ENCODE data around the gene ERICH3. TPM values are rescaled to one million over a fixed set of nuclear protein-coding genes. Genes with fewer than 3 reads are reported as not detected.
A peak's percentile ranks its signal among the peaks of the same experiment; 100 is the strongest.

ERICH3 gene
- total RNA-seq, 1 donor from 2014 or later, result not detected

DNA sequence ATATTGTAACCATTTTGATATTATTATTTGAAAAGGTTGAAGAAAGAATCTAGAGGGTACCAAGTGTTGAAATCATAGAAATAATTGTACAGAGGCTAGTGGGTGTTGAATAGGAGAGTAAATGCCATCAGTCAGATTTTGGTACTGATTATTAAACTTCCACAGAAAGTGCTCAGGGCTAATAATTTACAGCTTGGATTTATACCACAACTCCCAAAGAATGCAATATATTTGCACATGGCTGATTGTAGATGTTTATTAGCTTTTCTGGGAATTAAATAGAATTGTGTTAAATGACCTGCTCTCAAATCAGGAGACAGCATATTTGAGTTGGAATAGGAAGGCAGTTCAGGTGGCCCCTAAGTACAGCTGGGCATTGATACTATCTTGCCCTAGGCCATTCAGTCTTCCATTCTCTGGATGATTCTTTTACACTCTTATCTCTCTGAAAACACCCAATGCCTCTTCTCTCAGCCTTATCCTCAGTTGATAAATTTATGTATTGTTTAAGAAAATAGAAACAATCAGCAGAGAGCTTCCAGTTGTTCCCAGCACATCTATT is 63.7 kb downstream of the ERICH3 start:
- Mint-ChIP-seq H3K36me3 (ENCODE audit: low read depth) (no peaks in the 10 kb centered on the region), H3K4me1 (ENCODE audit: low read depth) (no peaks in the 10 kb centered on the region), H3K27ac (no peak overlapping the region), H3K27me3 (ENCODE audit: low read depth) (no peaks in the 10 kb centered on the region), H3K4me3 (ENCODE audit: low read depth) (no peak overlapping the region), H3K9me3 (no peaks in the 10 kb centered on the region)
- no peak for DNase-seq (ENCODE audit: low spot score)
- intact Hi-C loops (cut with micrococcal nuclease), result no loop called here

DNA sequence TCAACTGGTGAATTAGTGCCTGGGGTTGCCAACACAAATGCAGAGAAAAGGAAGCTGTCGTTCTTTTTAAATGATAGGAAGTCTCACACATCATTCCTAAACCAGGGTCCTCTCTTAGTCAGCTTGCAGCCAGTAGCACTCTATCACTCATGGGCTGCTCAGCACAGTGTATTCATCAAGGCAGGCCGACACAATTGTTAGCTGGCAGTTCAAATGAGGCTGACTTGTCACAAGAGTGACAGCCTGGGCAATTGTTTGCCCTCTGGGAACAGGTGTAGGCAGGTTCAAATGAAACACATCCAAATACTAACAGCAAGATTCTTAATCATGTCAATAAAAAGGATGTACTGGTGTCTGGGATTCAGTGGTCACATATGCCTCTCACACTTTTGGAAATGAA is 76.9 kb downstream of the ERICH3 start:
- H3K36me3 Mint-ChIP-seq (ENCODE audit: low read depth), result no peaks in the 10 kb centered on the region
- no peaks in the 10 kb centered on the region for H3K4me1 Mint-ChIP-seq (ENCODE audit: low read depth)
- intact Hi-C loops (cut with micrococcal nuclease), result no loop called here
- no peak overlapping the region for H3K4me3 Mint-ChIP-seq (ENCODE audit: low read depth)
- H3K27me3 Mint-ChIP-seq (ENCODE audit: low read depth), result no peaks in the 10 kb centered on the region
- no peaks in the 10 kb centered on the region for H3K9me3 Mint-ChIP-seq
- DNase-seq (ENCODE audit: low spot score), result no peak
- no peak overlapping the region for H3K27ac Mint-ChIP-seq

DNA sequence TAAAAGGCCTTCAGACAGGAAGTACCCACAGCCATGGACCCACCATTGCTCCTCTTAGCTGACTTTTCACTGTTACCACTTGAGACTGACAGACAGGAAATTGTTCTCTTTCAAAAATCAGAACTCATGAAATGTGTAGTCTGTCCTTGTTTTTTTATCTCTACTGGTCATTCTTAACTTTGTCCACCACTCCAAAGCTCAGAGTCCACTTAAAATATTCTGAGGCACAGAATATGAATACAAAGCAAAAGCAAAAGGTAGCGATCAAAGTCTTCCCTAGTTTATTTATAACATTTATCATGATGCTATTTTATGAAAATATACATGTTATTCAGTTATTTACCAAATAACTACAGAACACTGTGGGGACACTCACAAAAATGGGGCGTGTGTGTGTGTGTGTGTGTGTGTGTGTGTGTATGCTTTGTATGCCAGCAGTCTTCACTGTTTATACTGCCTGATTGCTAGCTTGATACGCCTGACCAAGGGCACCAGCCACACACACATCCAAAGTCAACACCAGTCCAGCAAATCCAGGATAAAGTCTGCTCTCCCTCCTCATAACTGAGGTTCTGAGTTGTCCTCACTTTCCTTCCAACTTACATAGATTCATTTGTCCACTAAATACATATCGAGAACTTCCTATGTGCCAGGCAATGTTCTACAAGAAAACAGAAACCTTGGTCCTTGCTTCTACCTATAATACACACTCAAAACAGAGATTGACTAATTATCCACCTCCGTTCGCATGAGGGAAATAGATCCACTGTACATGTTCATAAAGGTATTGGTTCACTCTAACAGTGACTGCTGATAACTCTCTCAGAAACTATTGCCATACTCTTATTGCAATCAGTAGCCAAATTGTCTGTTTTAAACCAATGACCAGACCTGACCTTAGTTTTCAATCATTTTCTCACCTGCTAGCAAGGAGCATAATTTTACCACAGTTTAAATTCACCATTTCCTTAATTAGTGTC is 79.4 kb downstream of the ERICH3 start:
- intact Hi-C loops (cut with micrococcal nuclease), result no loop called here
- H3K9me3 Mint-ChIP-seq, result no peaks in the 10 kb centered on the region
- DNase-seq (ENCODE audit: low spot score), result no peak
- no peak overlapping the region for H3K27ac Mint-ChIP-seq
- H3K36me3 Mint-ChIP-seq (ENCODE audit: low read depth), result no peaks in the 10 kb centered on the region
- no peaks in the 10 kb centered on the region for H3K4me1 Mint-ChIP-seq (ENCODE audit: low read depth)
- H3K27me3 Mint-ChIP-seq (ENCODE audit: low read depth), result no peaks in the 10 kb centered on the region
- H3K4me3 Mint-ChIP-seq (ENCODE audit: low read depth), result no peak overlapping the region

DNA sequence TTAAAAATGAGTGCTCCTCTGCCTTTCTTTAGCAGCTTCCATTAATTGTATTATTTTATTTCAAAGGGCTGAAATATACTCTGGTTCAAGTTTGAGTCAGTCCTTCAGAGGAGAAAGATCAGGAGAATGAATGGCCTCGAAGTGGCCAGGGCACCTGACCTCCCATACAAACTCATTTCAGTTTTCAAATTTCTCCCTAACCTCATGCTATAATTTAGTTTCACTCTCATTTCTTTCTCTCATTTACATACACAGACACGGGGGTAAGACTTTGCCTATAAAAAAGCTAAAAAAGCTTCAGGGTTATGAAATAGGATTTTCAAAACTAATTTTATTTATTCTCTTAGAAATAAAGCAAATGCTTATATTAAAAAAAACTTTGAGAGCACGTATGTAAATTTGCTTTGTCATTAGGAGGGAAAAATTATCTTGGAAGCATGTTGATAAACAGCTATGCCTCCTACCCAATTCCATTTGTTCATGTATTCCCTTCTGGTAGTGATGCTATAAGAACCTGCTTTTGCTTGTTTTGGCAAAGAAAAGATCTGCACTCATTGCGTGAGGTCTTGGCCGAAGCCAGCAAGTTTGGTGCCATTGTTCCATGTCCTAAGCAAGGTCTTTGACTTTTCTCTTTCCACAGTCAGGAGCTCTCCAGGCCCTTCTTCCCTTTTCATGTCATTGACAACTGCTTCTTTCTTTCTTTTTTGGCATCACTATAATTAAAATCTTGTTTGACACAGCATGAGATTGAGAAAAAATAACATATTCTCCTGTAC is 80.8 kb downstream of the ERICH3 start:
- Mint-ChIP-seq H3K4me3 (ENCODE audit: low read depth) (no peak overlapping the region), H3K9me3 (no peaks in the 10 kb centered on the region), H3K27me3 (ENCODE audit: low read depth) (no peaks in the 10 kb centered on the region), H3K27ac (no peak overlapping the region), H3K36me3 (ENCODE audit: low read depth) (no peaks in the 10 kb centered on the region), H3K4me1 (ENCODE audit: low read depth) (no peaks in the 10 kb centered on the region)
- DNase-seq (ENCODE audit: low spot score), result no peak
- intact Hi-C loops (cut with micrococcal nuclease), result no loop called here

DNA sequence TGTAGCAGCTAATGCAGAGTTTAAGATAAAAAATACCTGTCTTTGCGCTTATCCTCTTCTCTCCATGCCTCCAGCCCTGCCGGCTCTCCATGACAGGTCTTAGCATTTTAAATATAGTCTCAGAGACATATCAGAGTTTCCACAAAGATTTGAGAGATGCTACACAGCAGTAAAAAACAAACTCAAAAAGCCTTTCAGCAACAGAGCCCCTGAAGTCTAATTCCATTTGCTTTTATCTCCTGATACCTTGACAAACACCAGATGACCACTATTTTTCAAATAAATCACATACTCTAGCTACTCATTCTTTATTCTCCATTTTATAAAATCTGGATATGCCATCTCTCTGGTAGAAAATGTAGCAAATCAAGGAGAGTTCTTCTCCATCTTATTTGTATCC is 81.6 kb downstream of the ERICH3 start:
- no peak for DNase-seq (ENCODE audit: low spot score)
- Mint-ChIP-seq H3K4me3 (ENCODE audit: low read depth) (no peak overlapping the region), H3K36me3 (ENCODE audit: low read depth) (no peaks in the 10 kb centered on the region), H3K9me3 (no peaks in the 10 kb centered on the region), H3K4me1 (ENCODE audit: low read depth) (no peaks in the 10 kb centered on the region), H3K27me3 (ENCODE audit: low read depth) (no peaks in the 10 kb centered on the region), H3K27ac (no peak overlapping the region)
- intact Hi-C loops (cut with micrococcal nuclease), result no loop called here

DNA sequence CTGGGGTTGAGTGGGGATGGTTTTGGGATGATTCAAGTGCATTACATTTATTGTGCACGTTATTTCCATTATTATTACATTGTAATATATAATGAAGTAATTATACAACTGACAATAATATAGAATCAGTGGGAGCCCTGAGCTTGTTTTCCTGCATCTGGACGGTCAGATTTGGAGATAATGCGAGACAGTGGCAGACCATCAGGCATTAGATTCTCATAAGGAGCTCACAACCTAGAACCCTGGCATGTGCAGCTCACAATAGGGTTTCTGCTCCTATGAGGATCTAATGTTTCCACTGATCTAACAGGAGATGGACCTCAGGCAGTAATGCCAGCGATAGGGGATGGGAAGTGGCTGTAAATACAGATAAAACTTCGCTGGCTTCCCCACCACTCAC is 83.3 kb downstream of the ERICH3 start:
- DNase-seq (ENCODE audit: low spot score), result no peak
- Mint-ChIP-seq H3K4me3 (ENCODE audit: low read depth) (no peak overlapping the region), H3K27me3 (ENCODE audit: low read depth) (no peaks in the 10 kb centered on the region), H3K9me3 (no peaks in the 10 kb centered on the region), H3K36me3 (ENCODE audit: low read depth) (no peaks in the 10 kb centered on the region), H3K27ac (no peak overlapping the region), H3K4me1 (ENCODE audit: low read depth) (peaks cover 2% of the 10 kb centered on the region)
- intact Hi-C loops (cut with micrococcal nuclease), result no loop called here

DNA sequence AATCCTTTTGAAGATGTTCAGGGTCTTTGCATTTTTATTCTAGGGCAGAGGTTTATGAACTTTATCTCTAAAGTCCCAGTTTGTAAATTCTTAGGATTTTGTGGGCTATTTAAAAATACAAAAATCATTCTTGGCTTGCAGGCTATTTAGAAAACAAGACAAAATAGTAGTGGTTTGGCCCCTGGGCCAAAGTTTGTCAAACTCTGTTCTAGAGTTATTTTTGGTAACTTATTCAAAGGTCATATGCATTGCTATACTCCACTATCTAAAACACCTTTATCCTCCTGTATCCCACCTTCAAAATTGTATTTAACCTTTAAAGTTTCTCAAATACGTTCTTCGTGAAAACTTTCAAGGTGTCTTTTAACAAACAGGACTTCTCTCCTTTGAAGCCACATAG is 85.7 kb downstream of the ERICH3 start:
- Mint-ChIP-seq H3K4me1 (ENCODE audit: low read depth) (peaks cover 2% of the 10 kb centered on the region), H3K27ac (no peak overlapping the region), H3K4me3 (ENCODE audit: low read depth) (no peak overlapping the region), H3K27me3 (ENCODE audit: low read depth) (no peaks in the 10 kb centered on the region), H3K9me3 (no peaks in the 10 kb centered on the region), H3K36me3 (ENCODE audit: low read depth) (no peaks in the 10 kb centered on the region)
- no peak for DNase-seq (ENCODE audit: low spot score)
- intact Hi-C loops (cut with micrococcal nuclease), result no loop called here

DNA sequence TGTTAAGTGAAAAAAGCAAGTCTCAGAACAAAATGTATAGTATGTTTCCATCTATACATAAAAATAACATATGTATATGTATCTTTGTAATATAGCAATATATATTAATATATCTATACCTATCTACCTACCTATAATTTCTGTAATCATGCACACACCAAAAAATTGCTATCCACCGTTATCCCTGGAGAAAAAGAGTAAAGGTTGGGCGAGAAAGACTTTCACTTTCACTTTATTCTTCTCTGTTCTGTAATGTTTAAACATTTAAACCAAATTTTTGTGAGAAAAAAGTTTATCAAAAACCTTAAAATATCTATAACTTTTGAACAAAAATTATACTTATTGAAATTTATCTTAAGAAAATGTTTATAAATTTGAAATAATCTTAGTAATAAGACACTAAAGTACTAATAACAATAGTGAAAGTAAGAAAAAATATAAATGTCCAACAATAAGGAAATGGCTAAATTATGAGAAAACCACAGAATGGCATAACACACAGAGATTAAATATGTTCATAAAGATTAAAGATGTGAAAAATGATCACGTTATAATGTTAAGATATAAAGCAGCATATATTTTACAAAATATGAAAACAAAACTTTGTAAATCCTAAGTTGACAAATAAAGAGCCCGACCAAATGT is 87.2 kb downstream of the ERICH3 start:
- no peaks in the 10 kb centered on the region for H3K27me3 Mint-ChIP-seq (ENCODE audit: low read depth)
- peak overlapping the region; percentile 30 for H3K4me3 Mint-ChIP-seq (ENCODE audit: low read depth)
- no peak for DNase-seq (ENCODE audit: low spot score)
- no peak overlapping the region for H3K27ac Mint-ChIP-seq
- H3K4me1 Mint-ChIP-seq (ENCODE audit: low read depth), result peaks cover 2% of the 10 kb centered on the region
- H3K36me3 Mint-ChIP-seq (ENCODE audit: low read depth), result no peaks in the 10 kb centered on the region
- intact Hi-C loops (cut with micrococcal nuclease), result no loop called here
- no peaks in the 10 kb centered on the region for H3K9me3 Mint-ChIP-seq

DNA sequence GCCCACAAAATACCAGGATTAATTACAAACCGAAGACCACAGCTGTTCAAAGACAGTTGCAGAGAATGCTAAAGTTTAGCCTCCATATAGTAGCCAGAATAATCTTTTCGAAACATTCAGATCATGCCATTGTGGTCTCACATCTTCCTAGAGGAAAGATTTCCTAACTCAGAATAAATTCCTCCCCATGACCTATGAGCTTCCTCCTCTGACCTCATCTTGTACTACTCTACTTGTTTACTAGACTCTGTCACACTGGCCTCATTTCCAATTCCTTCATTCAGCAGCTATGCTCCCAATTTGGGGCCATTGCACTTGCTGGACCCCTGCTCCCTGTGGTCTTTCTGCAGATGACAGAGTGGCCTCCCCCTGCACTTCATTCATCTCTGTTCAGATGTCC is 89.4 kb downstream of the ERICH3 start:
- H3K27me3 Mint-ChIP-seq (ENCODE audit: low read depth), result no peaks in the 10 kb centered on the region
- no peak overlapping the region for H3K27ac Mint-ChIP-seq
- no peak for DNase-seq (ENCODE audit: low spot score)

DNA sequence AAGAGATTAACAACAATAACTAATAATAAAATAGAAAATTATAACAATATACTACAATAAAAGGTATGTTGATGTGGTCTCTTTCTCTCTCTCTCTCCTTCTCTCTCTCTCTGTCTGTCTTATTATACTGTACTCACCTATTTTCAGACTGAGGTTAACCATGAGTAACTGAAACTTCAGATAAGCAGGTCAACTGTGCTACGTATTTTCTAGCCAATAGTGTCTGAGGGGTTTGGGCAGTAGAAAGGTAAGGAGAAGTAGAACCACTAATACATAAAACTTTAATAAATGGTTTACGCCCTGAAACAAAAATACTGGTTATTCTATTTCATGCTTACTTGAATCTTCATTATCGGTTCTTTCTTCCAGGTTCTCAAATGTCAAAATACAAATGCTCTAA is 90.2 kb downstream of the ERICH3 start:
- Mint-ChIP-seq H3K4me3 (ENCODE audit: low read depth) (no peak overlapping the region), H3K27me3 (ENCODE audit: low read depth) (no peaks in the 10 kb centered on the region), H3K36me3 (ENCODE audit: low read depth) (no peaks in the 10 kb centered on the region), H3K4me1 (ENCODE audit: low read depth) (peaks cover 2% of the 10 kb centered on the region), H3K9me3 (no peaks in the 10 kb centered on the region), H3K27ac (no peak overlapping the region)
- no peak for DNase-seq (ENCODE audit: low spot score)
- intact Hi-C loops (cut with micrococcal nuclease), result no loop called here

More for the DNA sequence above, 89.4 kb downstream of the ERICH3 start:
- Mint-ChIP-seq H3K4me3 (ENCODE audit: low read depth) (no peak overlapping the region), H3K36me3 (ENCODE audit: low read depth) (no peaks in the 10 kb centered on the region), H3K4me1 (ENCODE audit: low read depth) (peaks cover 2% of the 10 kb centered on the region), H3K9me3 (no peaks in the 10 kb centered on the region)
- intact Hi-C loops (cut with micrococcal nuclease), result no loop called here

DNA sequence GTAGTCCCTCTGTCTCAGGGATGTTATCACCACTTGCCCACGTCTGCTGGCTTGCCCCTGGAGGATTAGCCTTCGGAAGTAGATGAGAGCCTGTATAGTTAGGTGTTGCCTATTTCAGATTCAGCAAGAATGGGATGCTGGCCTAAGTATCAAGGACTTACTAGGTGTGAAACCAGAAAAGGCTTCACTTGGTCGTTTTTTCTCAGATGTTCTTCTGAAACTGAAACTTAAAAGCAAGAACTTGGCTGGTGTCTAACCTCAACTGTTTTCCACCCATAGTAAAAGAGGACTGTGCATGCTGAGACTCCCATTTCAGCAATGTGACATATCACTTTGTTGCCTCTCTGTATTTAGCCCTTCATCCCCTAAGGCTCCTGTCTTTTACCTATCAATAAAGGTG is 94.2 kb downstream of the ERICH3 start:
- intact Hi-C loops (cut with micrococcal nuclease), result no loop called here
- H3K27ac Mint-ChIP-seq, result no peak overlapping the region
- no peaks in the 10 kb centered on the region for H3K36me3 Mint-ChIP-seq (ENCODE audit: low read depth)
- no peaks in the 10 kb centered on the region for H3K4me1 Mint-ChIP-seq (ENCODE audit: low read depth)
- no peak overlapping the region for H3K4me3 Mint-ChIP-seq (ENCODE audit: low read depth)
- no peak for DNase-seq (ENCODE audit: low spot score)
- H3K9me3 Mint-ChIP-seq, result no peaks in the 10 kb centered on the region
- H3K27me3 Mint-ChIP-seq (ENCODE audit: low read depth), result no peaks in the 10 kb centered on the region

DNA sequence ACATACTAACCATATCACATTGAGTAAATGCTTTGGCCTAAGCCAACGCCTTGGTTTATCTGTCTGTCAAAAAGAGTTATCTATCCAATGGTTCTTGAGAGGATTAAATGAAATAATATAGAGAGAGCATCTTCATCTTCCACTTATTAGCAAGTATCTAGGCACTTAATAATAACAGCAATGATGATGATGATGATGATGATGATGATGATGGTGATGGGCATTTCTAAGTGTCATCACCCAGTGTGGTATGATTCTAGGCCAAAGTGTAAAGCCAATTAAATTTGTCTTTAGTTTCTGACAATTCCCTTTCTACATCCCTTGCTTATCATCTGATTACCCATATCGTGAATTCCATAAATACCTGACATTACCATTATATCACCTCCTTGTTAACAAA is 95.5 kb downstream of the ERICH3 start:
- no peak overlapping the region for H3K27ac Mint-ChIP-seq
- no peak overlapping the region for H3K4me3 Mint-ChIP-seq (ENCODE audit: low read depth)
- no peaks in the 10 kb centered on the region for H3K4me1 Mint-ChIP-seq (ENCODE audit: low read depth)
- no peaks in the 10 kb centered on the region for H3K9me3 Mint-ChIP-seq
- no peaks in the 10 kb centered on the region for H3K27me3 Mint-ChIP-seq (ENCODE audit: low read depth)
- no peaks in the 10 kb centered on the region for H3K36me3 Mint-ChIP-seq (ENCODE audit: low read depth)
- intact Hi-C loops (cut with micrococcal nuclease), result no loop called here
- no peak for DNase-seq (ENCODE audit: low spot score)

Measured in activated T-helper 2 cell treated with anti-CD3 and anti-CD28 coated beads, Interferon-gamma antibody, Interleukin-2, Interleukin-4, amounts not matched to agents 10 μg/mL and 5 μg/mL and 100 μg/mL, durations not matched to agents 14 hours and 24 hours and 36 hours (primary cell).